CD14-positive monocyte (primary cell): ENCODE data around the gene KRTAP10-8. TPM values are rescaled to one million over a fixed set of nuclear protein-coding genes. Genes with fewer than 3 reads are reported as not detected.

Source experiments
- DNase-seq, 3 donors: peaks; one replicate each; pipeline ENCODE4 v3.0.0-alpha.2; 2011 to 2022
- H2AFZ ChIP-seq: 2 replicates; pipeline ENCODE4 v1.6.0; 2012; ENCODE audit warnings: mild to moderate bottlenecking, low read depth, low read length, inconsistent platforms; ENCODE audit not compliant: insufficient read depth, poor library complexity, severe bottlenecking
- H3K27ac ChIP-seq, 2 donors: 1 replicate in 1 of 2; 2 replicates in 1 of 2; pipeline ENCODE4 v1.5.1; 2012 to 2013; ENCODE audit warnings: low read length in 2 of 2, control low read depth in 1 of 2, inconsistent platforms in 1 of 2, low read depth in 1 of 2, mild to moderate bottlenecking in 1 of 2
- H3K27me3 ChIP-seq, 2 donors: one replicate each; pipeline versions ENCODE4 v1.6.0 to v1.6.1; 2011 to 2013; ENCODE audit warnings: low read length in 2 of 2; ENCODE audit not compliant: control insufficient read depth in 2 of 2, insufficient read depth in 2 of 2
- H3K36me3 ChIP-seq, 2 donors: replicated peaks in 1 of 2; 1 replicate in 1 of 2; 2 replicates in 1 of 2; pipeline versions ENCODE4 v1.5.1 to v1.6.1; 2012 to 2013; ENCODE audit warnings: low read length in 2 of 2, control low read depth in 1 of 2, inconsistent platforms in 1 of 2, mild to moderate bottlenecking in 1 of 2; ENCODE audit not compliant: insufficient read depth in 2 of 2, control insufficient read depth in 1 of 2
- H3K4me1 ChIP-seq, 2 donors: 1 replicate in 1 of 2; 2 replicates in 1 of 2; pipeline versions ENCODE4 v1.5.1 to v1.6.1; 2012 to 2013; ENCODE audit warnings: low read length in 2 of 2, control low read depth in 1 of 2, inconsistent platforms in 1 of 2, mild to moderate bottlenecking in 1 of 2, moderate library complexity in 1 of 2; ENCODE audit not compliant: insufficient read depth in 2 of 2, control insufficient read depth in 1 of 2
- H3K4me2 ChIP-seq: replicated peaks from 2 replicates; pipeline ENCODE3; 2012; ENCODE audit warnings: low read length, moderate library complexity, mild to moderate bottlenecking; ENCODE audit not compliant: poor library complexity, severe bottlenecking; ENCODE audit errors: extremely low read depth
- H3K4me3 ChIP-seq, 3 experiments: fragments of 200-600 bp in 1 of 3; sonication (generic) in 1 of 3; replicated peaks in 1 of 3; 1 replicate in 2 of 3; 2 replicates in 1 of 3; pipeline ENCODE4 v1.5.1; 2011 to 2013; ENCODE audit warnings: low read length in 3 of 3, mild to moderate bottlenecking in 3 of 3, control low read depth in 2 of 3, low read depth in 2 of 3, inconsistent platforms in 1 of 3, moderate library complexity in 1 of 3
- H3K79me2 ChIP-seq: 2 replicates; pipeline ENCODE4 v1.6.0; 2012; ENCODE audit warnings: mild to moderate bottlenecking, control low read depth, inconsistent platforms, low read length, moderate library complexity; ENCODE audit not compliant: insufficient read depth
- H3K9ac ChIP-seq: 2 replicates; pipeline ENCODE4 v1.6.0; 2017; ENCODE audit warnings: low read length, mild to moderate bottlenecking; ENCODE audit not compliant: insufficient read depth, poor library complexity, severe bottlenecking
- H3K9me3 ChIP-seq, 2 donors: replicated peaks in 1 of 2; 1 replicate in 1 of 2; 2 replicates in 1 of 2; pipeline versions ENCODE4 v1.5.1 to v1.6.1; 2012 to 2013; ENCODE audit warnings: low read length in 2 of 2, control low read depth in 1 of 2; ENCODE audit not compliant: control insufficient read depth in 1 of 2, insufficient read depth in 1 of 2
- H4K20me1 ChIP-seq: 2 replicates; pipeline ENCODE4 v1.6.0; 2012; ENCODE audit warnings: mild to moderate bottlenecking, low read length, control low read depth, moderate library complexity; ENCODE audit not compliant: insufficient read depth
- H3K27ac Mint-ChIP-seq, 7 donors: one replicate each; pipeline ENCODE4 v1.8.0; 2020; ENCODE audit warnings: mild to moderate bottlenecking in 7 of 7, mixed read lengths in 7 of 7, moderate library complexity in 6 of 7, inconsistent platforms in 2 of 7
- H3K27me3 Mint-ChIP-seq, 3 donors: one replicate each; pipeline ENCODE4 v1.8.0; 2021 to 2022; ENCODE audit warnings: low read depth in 3 of 3, mild to moderate bottlenecking in 3 of 3, mixed read lengths in 3 of 3, moderate library complexity in 3 of 3, inconsistent platforms in 1 of 3
- H3K36me3 Mint-ChIP-seq, 2 donors: one replicate each; pipeline ENCODE4 v1.8.0; 2020; ENCODE audit warnings: mixed read lengths in 2 of 2, inconsistent platforms in 1 of 2, mild to moderate bottlenecking in 1 of 2
- H3K4me1 Mint-ChIP-seq: one replicate; pipeline ENCODE4 v1.8.0; 2020; ENCODE audit warnings: mild to moderate bottlenecking, mixed read lengths
- H3K4me3 Mint-ChIP-seq, 2 donors: one replicate each; pipeline ENCODE4 v1.8.0; 2020; ENCODE audit warnings: mild to moderate bottlenecking in 2 of 2, mixed read lengths in 2 of 2, moderate library complexity in 1 of 2
- H3K9me3 Mint-ChIP-seq, 7 donors: one replicate each; pipeline ENCODE4 v1.8.0; 2020 to 2022; ENCODE audit warnings: mixed read lengths in 7 of 7, mild to moderate bottlenecking in 6 of 7, moderate library complexity in 6 of 7, inconsistent platforms in 2 of 7
- WGBS: methylation state at CpG from one replicate; pipeline ENCODE4 v1.1.5; 2013; ENCODE audit warnings: missing lambda C conversion rate; ENCODE audit not compliant: insufficient coverage; 5-methylcytosine and 5-hydroxymethylcytosine counted together
- intact Hi-C, 2 donors: fragments of 100-400 bp; cut with micrococcal nuclease; formaldehyde crosslinking; loops; one replicate each; pipeline versions ENCODE4 v1.15.0 to v1.15.1; 2023
- polyA plus RNA-seq, 3 donors: library from polyadenylated mRNA; depleted of rRNA in 1 of 3; unstranded in 2 of 3; stranded (reverse) in 1 of 3; fragments of 300-500 nt in 2 of 3; fragments of >200 nt in 1 of 3; fragmentation: Illumina TruSeq in 2 of 3; gene quantifications; 1 replicate in 2 of 3; 2 replicates in 1 of 3; pipeline ENCODE4 v1.2.3, GENCODE V29; 2012 to 2021
- TF ChIP-seq, protein P1 (sequence below): fragments of 200-600 bp; IDR thresholded peaks from one replicate; pipeline ENCODE4 v1.8.0; 2022; ENCODE audit warnings: antibody characterized with exemption, mild to moderate bottlenecking

Gene KRTAP10-8
- polyA plus RNA-seq, 3 donors, result not detected

DNA sequence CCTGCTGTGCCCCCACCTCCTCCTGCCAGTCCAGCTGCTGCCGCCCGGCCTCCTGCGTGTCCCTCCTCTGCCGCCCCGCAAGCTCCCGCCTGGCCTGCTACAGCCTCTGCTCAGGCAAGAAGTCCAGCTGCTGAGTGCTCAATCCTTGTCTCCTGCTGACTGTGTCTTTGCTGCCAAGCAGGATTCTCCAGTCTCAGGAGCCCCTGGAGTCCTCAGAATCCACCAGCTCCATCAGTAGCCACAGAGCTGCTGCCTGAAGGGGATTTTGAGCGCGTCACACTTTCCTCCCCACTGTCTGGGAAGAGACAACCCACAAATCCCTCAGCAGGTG is 35.3 kb downstream of the KRTAP10-8 start:
- Histone ChIP-seq H2AFZ (no peak overlapping the region), H3K27ac (no peak overlapping the region), H3K36me3 (no peaks in the 10 kb centered on the region), H3K4me3 (no peak overlapping the region), H3K9me3 (peaks cover 12 to 26% of the 10 kb centered on the region in 2 donors), H3K4me1 (no peaks in the 10 kb centered on the region), H3K27me3 (no peaks in the 10 kb centered on the region), H3K79me2 (no peaks in the 10 kb centered on the region), H3K4me2 (no peak overlapping the region), H3K9ac (no peak overlapping the region), H4K20me1 (no peaks in the 10 kb centered on the region)
- Mint-ChIP-seq H3K9me3 (peaks cover 17 to 38% (median 27%) of the 10 kb centered on the region in 7 donors), H3K36me3 (no peaks in the 10 kb centered on the region), H3K4me1 (no peaks in the 10 kb centered on the region), H3K27ac (no peak overlapping the region), H3K27me3 (peaks cover 2 to 8% (median 6%) of the 10 kb centered on the region in 3 donors), H3K4me3 (no peak overlapping the region)
- TF ChIP-seq, protein P1, sequence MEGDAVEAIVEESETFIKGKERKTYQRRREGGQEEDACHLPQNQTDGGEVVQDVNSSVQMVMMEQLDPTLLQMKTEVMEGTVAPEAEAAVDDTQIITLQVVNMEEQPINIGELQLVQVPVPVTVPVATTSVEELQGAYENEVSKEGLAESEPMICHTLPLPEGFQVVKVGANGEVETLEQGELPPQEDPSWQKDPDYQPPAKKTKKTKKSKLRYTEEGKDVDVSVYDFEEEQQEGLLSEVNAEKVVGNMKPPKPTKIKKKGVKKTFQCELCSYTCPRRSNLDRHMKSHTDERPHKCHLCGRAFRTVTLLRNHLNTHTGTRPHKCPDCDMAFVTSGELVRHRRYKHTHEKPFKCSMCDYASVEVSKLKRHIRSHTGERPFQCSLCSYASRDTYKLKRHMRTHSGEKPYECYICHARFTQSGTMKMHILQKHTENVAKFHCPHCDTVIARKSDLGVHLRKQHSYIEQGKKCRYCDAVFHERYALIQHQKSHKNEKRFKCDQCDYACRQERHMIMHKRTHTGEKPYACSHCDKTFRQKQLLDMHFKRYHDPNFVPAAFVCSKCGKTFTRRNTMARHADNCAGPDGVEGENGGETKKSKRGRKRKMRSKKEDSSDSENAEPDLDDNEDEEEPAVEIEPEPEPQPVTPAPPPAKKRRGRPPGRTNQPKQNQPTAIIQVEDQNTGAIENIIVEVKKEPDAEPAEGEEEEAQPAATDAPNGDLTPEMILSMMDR, result no peak
- intact Hi-C loops, result no loop called here
- no peak for DNase-seq
- WGBS, result 63% methylated on average over 6 of the region's 8 CpGs

DNA sequence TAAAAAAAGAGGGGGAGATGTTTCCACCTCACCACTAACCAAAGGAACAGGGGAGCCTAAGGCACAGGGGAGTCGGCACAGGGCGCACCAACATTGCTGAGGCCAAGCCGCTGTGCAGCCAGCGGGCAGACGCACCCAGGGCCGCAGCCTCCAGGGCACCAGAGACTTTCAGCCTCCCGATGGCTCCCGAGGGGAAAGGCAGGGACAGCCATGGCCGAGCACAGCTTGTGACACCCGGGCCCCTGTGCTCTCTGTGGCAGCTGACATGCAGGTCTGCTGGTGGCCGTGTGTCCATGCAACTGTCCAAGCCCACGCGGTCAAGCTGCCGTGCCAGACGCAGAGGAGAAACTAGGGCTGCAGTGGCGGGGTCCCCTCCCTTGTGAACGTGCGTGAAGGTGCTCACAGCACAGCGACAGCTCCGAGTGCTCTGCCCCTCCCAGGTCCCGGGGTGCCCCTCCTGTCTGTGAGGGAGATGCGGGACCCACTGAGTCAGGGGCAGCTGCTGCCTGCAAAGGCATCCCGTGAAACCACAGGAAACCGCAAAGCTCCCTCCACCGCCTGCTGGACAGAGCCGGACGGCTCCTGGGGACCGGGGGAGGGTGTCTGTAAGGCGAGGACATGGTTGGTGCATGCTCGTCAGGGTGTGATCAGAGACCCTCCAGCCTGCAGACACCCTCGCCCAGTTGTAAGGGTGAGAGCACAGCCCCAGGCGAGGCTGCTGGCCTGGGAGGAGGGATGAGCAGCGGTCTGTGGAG is 36.9 kb downstream of the KRTAP10-8 start:
- Histone ChIP-seq H3K27me3 (no peaks in the 10 kb centered on the region), H3K79me2 (no peaks in the 10 kb centered on the region), H3K4me3 (no peak overlapping the region), H3K9ac (no peak overlapping the region), H3K4me1 (no peaks in the 10 kb centered on the region), H3K9me3 (peaks cover 12 to 18% of the 10 kb centered on the region in 2 donors), H2AFZ (no peak overlapping the region), H3K36me3 (no peaks in the 10 kb centered on the region), H3K27ac (no peak overlapping the region), H4K20me1 (no peaks in the 10 kb centered on the region), H3K4me2 (no peak overlapping the region)
- 76% methylated on average over 27 of the region's 33 CpGs for WGBS
- TF ChIP-seq, protein P1, result no peak
- no peaks in the 10 kb centered on the region for H3K4me1 Mint-ChIP-seq
- no peaks in the 10 kb centered on the region for H3K36me3 Mint-ChIP-seq
- no peak overlapping the region for H3K27ac Mint-ChIP-seq
- intact Hi-C loops, result no loop called here
- no peak overlapping the region for H3K4me3 Mint-ChIP-seq
- peaks cover 15 to 36% (median 31%) of the 10 kb centered on the region in 7 donors for H3K9me3 Mint-ChIP-seq
- DNase-seq, result no peak
- peaks cover 2 to 13% (median 6%) of the 10 kb centered on the region in 3 donors for H3K27me3 Mint-ChIP-seq
